Measurements from ENCODE around the gene NUDT22.

DNA sequence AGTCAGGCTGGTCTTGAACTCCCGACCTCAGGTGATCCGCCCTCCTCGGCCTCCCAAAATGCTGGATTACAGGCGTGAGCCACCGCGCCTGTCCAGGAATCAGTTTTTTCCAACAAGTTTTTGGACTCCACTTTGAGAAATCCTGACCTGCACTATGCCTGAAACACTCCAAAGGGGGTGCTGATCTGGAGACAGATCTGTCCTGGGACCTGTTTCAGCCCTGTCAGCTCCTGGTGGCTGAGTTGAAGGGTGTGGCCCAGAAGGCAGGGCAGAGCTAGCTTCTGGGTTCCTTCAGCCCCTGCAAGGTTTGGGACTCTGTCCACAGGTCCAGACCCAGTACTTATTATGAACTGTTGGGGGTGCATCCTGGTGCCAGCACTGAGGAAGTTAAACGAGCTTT is 5.5 kb downstream of the NUDT22 start:
- TF ChIP-seq TCF12 (IDR thresholded peaks at IDR 0.05; ENCODE audit: low read depth) (no peak), RAD21 (IDR thresholded peaks at IDR 0.05; ENCODE audit: low read depth) (no peak), EGR1 (IDR thresholded peaks at IDR 0.05) (no peak), TAF1 (IDR thresholded peaks at IDR 0.05; ENCODE audit: low read depth) (no peak), EP300 (IDR thresholded peaks at IDR 0.05; ENCODE audit: borderline replicate concordance) (no peak), FOXM1 (IDR thresholded peaks at IDR 0.05; ENCODE audit: borderline replicate concordance, low read depth) (no peak), TEAD4 (IDR thresholded peaks at IDR 0.05) (no peak), YY1 (IDR thresholded peaks at IDR 0.05; ENCODE audit: low read depth) (no peak), CEBPB (IDR thresholded peaks at IDR 0.05) (no peak)
- TF ChIP-seq, protein P1, sequence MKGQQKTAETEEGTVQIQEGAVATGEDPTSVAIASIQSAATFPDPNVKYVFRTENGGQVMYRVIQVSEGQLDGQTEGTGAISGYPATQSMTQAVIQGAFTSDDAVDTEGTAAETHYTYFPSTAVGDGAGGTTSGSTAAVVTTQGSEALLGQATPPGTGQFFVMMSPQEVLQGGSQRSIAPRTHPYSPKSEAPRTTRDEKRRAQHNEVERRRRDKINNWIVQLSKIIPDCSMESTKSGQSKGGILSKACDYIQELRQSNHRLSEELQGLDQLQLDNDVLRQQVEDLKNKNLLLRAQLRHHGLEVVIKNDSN (IDR thresholded peaks at IDR 0.05) = no peak
